Smooth muscle cell (in vitro differentiated cells): ENCODE measurements around the gene SLC24A2. TPM values are rescaled to one million over a fixed set of nuclear protein-coding genes. Genes with fewer than 3 reads are reported as not detected.

Experiments
- DNase-seq: peaks from one replicate; lab custom pipeline; 2025; ENCODE audit not compliant: unreplicated experiment; lab: John Stamatoyannopoulos, UW
- H2AFZ ChIP-seq: fragments of 200-600 bp; sonication (generic); 2 replicates; pipeline ENCODE4 v1.6.0; 2016; ENCODE audit warnings: antibody characterized with exemption, low read depth, mild to moderate bottlenecking
- H3F3A ChIP-seq: fragments of 200-600 bp; sonication (generic); 2 replicates; pipeline ENCODE4 v1.6.0; 2017; ENCODE audit warnings: antibody characterized with exemption, low read depth
- H3K27ac ChIP-seq: fragments of 200-600 bp; sonication (generic); 2 replicates; pipeline ENCODE4 v1.5.1; 2016; ENCODE audit warnings: low read depth, mild to moderate bottlenecking
- H3K27me3 ChIP-seq: fragments of 200-600 bp; sonication (generic); 2 replicates; pipeline ENCODE4 v1.6.1; 2016; ENCODE audit warnings: low read depth, mild to moderate bottlenecking
- H3K36me3 ChIP-seq: fragments of 200-600 bp; sonication (generic); 2 replicates; pipeline ENCODE4 v1.5.1; 2016; ENCODE audit warnings: low read depth
- H3K4me1 ChIP-seq: fragments of 200-600 bp; sonication (generic); 2 replicates; pipeline ENCODE4 v1.5.1; 2016; ENCODE audit warnings: low read depth
- H3K4me2 ChIP-seq: fragments of 200-600 bp; sonication (generic); 2 replicates; pipeline ENCODE4 v1.6.0; 2016; ENCODE audit warnings: mild to moderate bottlenecking
- H3K4me3 ChIP-seq: fragments of 200-600 bp; sonication (generic); 2 replicates; pipeline ENCODE4 v1.5.1; 2016; ENCODE audit warnings: mild to moderate bottlenecking
- H3K79me2 ChIP-seq: fragments of 200-600 bp; sonication (generic); 2 replicates; pipeline ENCODE4 v1.6.0; 2016; ENCODE audit warnings: low read depth, mild to moderate bottlenecking
- H3K9ac ChIP-seq: fragments of 200-600 bp; sonication (generic); 2 replicates; pipeline ENCODE4 v1.6.0; 2016; ENCODE audit warnings: low read depth
- H3K9me3 ChIP-seq: fragments of 200-600 bp; sonication (generic); replicated peaks from 2 replicates; pipeline ENCODE4 v1.5.1; 2016; ENCODE audit warnings: low read depth
- H4K20me1 ChIP-seq: fragments of 200-600 bp; sonication (generic); 2 replicates; pipeline ENCODE4 v1.6.0; 2016; ENCODE audit warnings: low read depth
- CTCF ChIP-seq: fragments of 200-600 bp; sonication (generic); IDR thresholded peaks from 2 replicates; pipeline ENCODE4 v1.5.1; 2017; ENCODE audit warnings: borderline replicate concordance, mild to moderate bottlenecking, antibody characterized with exemption; ENCODE audit not compliant: insufficient read depth, poor library complexity, severe bottlenecking
- WGBS: methylation state at CpG from one replicate; pipeline ENCODE4 v1.1.7; 2016; ENCODE audit warnings: low lambda C conversion rate; 5-methylcytosine and 5-hydroxymethylcytosine counted together
- polyA plus RNA-seq: library from polyadenylated mRNA; unstranded; fragments of >200 nt; fragmentation: Nextera tagmentation; extraction: Ambion mirVana; gene quantifications from 2 replicates; pipeline ENCODE4 v1.2.1, GENCODE V29; 2016
- total RNA-seq: library from RNA; depleted of rRNA; stranded (reverse); fragments of >200 nt; gene quantifications from 2 replicates; pipeline ENCODE4 v1.2.3, GENCODE V29; 2014

The SLC24A2 gene
- total and polyA plus RNA-seq, 2 experiments from 2014 or later: 0.25 to 0.58 TPM

GRCh38 chr9:19788152-19788551 is 685 bp downstream of the SLC24A2 start:
- Histone ChIP-seq H3K9ac (no peak overlapping the region), H2AFZ (no peak overlapping the region), H3K79me2 (no peaks in the 10 kb centered on the region), H3K27ac (no peak overlapping the region), H3K9me3 (no peaks in the 10 kb centered on the region), H3K4me1 (peaks cover 9% of the 10 kb centered on the region), H3F3A (no peaks in the 10 kb centered on the region), H3K36me3 (no peaks in the 10 kb centered on the region), H4K20me1 (no peaks in the 10 kb centered on the region), H3K4me3 (peak overlapping the region; percentile 50), H3K27me3 (peaks cover 34% of the 10 kb centered on the region), H3K4me2 (peak overlapping the region; percentile 92)
- no peak for TF ChIP-seq CTCF
- WGBS: 5% methylated on average over 24 of the region's 24 CpGs
- DNase-seq: no peak

DNA sequence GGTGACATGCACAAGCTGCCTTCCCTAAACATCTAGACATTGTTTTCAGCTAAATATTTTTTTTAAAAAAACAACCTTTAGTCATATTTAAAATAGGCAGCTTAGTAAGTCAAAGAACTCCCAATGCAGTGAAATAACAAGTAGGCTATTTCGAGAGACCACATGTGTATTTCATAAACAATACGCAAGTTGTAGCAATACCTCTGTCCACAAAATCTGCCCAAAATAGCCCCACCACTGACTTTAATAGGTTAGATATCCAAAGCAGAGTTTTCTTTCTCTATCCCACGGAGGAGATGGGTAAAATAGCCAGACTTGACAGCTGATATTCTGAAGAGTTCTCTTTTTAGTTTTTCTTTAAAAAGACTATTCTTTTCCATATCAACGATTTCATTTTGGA is 1.2 kb downstream of the SLC24A2 start:
- no peaks in the 10 kb centered on the region for H4K20me1 ChIP-seq
- H3K9me3 ChIP-seq: no peaks in the 10 kb centered on the region
- no peaks in the 10 kb centered on the region for H3K36me3 ChIP-seq
- H3K4me3 ChIP-seq: no peak overlapping the region
- no peak for DNase-seq
- peaks cover 34% of the 10 kb centered on the region for H3K27me3 ChIP-seq
- WGBS: 49% methylated on average over 4 of the region's 4 CpGs
- no peak overlapping the region for H2AFZ ChIP-seq
- H3K27ac ChIP-seq: no peak overlapping the region
- no peaks in the 10 kb centered on the region for H3F3A ChIP-seq
- H3K4me1 ChIP-seq: peaks cover 9% of the 10 kb centered on the region
- H3K79me2 ChIP-seq: no peaks in the 10 kb centered on the region
- peak overlapping the region; percentile 92 for H3K4me2 ChIP-seq
- no peak overlapping the region for H3K9ac ChIP-seq
- no peak for TF ChIP-seq CTCF

GRCh38 chr9:19785230-19785629 is 3.6 kb downstream of the SLC24A2 start:
- H3K9me3 ChIP-seq: no peaks in the 10 kb centered on the region
- no peak overlapping the region for H3K27ac ChIP-seq
- H3K79me2 ChIP-seq: no peaks in the 10 kb centered on the region
- peaks cover 33% of the 10 kb centered on the region for H3K27me3 ChIP-seq
- H3F3A ChIP-seq: no peaks in the 10 kb centered on the region
- no peak for DNase-seq
- WGBS: 76% methylated on average over 1 of the region's 1 CpG
- no peak overlapping the region for H3K9ac ChIP-seq
- TF ChIP-seq CTCF: no peak
- no peaks in the 10 kb centered on the region for H3K36me3 ChIP-seq
- no peak overlapping the region for H3K4me3 ChIP-seq
- H3K4me1 ChIP-seq: peaks cover 9% of the 10 kb centered on the region
- H4K20me1 ChIP-seq: no peaks in the 10 kb centered on the region
- no peak overlapping the region for H3K4me2 ChIP-seq
- H2AFZ ChIP-seq: no peak overlapping the region

GRCh38 chr9:19784136-19784535 is 4.7 kb downstream of the SLC24A2 start:
- H3K79me2 ChIP-seq: no peaks in the 10 kb centered on the region
- no peak overlapping the region for H3K27ac ChIP-seq
- H3K27me3 ChIP-seq: peaks cover 22% of the 10 kb centered on the region
- no peaks in the 10 kb centered on the region for H3F3A ChIP-seq
- no peaks in the 10 kb centered on the region for H3K36me3 ChIP-seq
- WGBS: 92% methylated on average over 4 of the region's 4 CpGs
- no peak overlapping the region for H3K9ac ChIP-seq
- no peak overlapping the region for H3K4me3 ChIP-seq
- H2AFZ ChIP-seq: no peak overlapping the region
- DNase-seq: no peak
- no peak for TF ChIP-seq CTCF
- no peak overlapping the region for H3K4me2 ChIP-seq
- H3K4me1 ChIP-seq: peaks cover 9% of the 10 kb centered on the region
- H3K9me3 ChIP-seq: no peaks in the 10 kb centered on the region
- H4K20me1 ChIP-seq: no peaks in the 10 kb centered on the region
